OCI-LY3 (cell line): ENCODE measurements around the gene PRDX6.

Source experiments
- CTCF ChIP-seq: fragments of 200-600, 300-600 bp; sonication (generic); IDR thresholded peaks from 2 replicates; pipeline ENCODE4 v1.5.1; 2014; ENCODE audit warnings: antibody characterized with exemption, low read length, low read depth
- EZH2phosphoT487 ChIP-seq: fragments of 200-600 bp; shearing (Covaris generic); IDR thresholded peaks from 2 replicates; pipeline ENCODE4 v1.6.1; 2018; ENCODE audit warnings: antibody characterized with exemption, mixed run types, low read depth

GRCh38 chr1:173470608-173471007 is 6.5 kb upstream of the PRDX6 start:
- TF ChIP-seq CTCF (no peak), EZH2phosphoT487 (no peak)
